Stimulated activated CD8-positive, alpha-beta memory T cell treated with anti-CD3 and anti-CD28 coated beads, Interleukin-12 subunit alpha, Interleukin-12 subunit beta, amount 100 ng/mL, for 1 hour (primary cell): Measurements from ENCODE around the gene BCL11B.
A peak's percentile ranks its signal among the peaks of the same experiment; 100 is the strongest.

Experiments
- DNase-seq: peaks from one replicate; pipeline ENCODE4 v3.0.0-alpha.2; 2020; ENCODE audit warnings: low read depth

The BCL11B gene

GRCh38 chr14:99267837-99268781 lies 3.9 kb downstream of the BCL11B start:
- no peak for DNase-seq

- no peak for DNase-seq
Observed at GRCh38 chr14:99267381-99267780, 4.6 kb downstream of the BCL11B start.

DNA sequence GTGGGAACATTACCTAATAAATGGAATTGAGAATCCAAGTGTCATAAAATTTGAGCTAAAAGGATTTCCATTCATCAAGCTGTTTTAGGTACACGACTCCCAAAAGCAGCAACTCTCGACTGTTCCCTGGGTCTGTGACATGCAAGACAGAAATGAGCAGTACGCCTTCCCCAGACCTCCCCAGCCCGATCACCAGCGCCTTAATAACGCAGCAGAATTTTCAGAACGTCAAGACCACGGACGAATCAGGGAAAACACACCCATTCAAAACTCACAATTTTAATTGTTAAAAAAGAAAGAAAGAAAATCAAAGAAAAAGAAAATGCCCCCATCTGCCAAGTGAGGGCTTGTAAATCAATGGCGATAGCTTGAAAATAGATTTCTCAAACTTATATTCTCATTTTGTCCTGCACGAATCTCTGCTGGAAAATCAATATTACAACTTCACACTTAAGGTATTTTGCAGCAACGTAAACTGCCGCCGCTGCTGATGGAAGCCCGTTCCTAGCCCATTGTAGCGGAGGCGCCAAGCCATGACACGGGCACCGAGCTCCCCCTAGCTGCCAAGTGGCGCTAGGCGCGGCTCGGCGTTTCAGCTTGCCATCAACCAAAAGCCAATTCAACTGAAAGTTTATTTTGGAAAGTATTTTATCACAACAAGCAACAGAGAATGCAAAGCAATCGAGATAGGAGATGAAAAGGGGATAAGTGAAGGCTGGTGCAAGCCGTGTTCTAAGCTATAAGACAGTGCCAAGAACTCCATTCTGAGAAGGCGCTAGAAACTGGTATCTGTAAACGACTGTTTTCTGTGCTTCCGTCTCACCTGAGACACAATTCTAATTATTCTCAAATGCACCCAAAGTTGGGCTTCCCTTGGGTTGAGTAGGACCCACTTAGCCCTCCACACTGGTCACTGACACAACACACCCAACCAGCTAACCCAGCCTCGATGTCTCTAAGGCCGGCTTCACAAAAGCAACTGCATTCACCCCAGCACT lies 5.5 kb downstream of the BCL11B start:
- peak; percentile 80 for DNase-seq

DNA sequence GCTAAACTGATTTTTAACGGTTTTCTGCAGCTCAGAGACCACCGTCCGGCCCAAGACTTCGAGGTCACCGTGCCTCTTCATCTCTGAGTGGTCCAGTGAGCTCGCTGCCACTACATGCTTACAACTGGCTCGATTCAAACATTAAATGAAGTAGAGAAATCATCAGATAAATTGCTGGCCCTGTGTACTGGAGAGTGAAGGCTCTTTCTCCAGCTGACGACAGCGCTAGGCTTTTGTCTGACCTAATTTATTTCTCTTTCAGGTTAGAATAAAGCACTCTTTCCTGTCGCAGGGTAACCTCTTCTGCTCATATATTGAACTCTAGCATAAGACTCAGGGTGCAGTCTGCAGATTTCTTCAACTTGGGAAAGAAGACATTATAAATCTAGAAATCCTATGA lies 6.4 kb downstream of the BCL11B start:
- DNase-seq, result no peak

DNA sequence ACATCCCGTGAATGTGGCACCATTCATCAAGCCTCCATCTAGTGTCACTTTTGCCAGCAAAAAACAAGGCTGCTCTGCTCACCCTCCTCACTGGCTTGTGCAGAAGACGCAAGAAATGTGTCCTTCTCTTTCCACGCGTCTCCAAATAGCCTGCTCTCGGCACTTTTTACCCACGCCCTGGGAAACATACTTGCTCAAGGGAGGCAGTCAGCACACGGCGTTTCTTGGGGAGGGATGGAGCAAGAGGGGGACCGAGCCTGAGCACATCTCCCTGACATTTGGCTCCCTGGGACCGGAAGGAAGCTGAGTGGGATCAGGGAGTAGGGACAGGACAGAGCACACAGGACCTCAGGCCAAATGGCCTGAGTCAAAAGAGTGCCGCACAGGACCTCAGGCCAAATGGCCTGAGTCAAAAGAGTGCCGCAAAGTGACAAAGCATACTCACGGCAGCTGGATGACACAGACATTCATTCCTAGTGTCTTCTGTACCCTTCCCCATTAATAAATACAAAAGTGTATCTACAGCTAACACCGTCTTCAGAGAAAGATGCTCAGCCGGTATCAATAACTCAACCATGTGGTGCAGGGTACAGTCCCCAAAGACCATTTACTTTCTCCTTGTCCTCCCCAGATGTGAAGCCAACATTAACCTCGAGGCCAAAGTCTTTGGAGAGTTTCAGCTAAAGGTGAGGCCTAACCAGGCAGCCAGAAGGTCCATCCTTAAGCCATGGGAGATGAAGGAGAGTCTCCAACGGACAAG lies 7.1 kb downstream of the BCL11B start:
- no peak for DNase-seq

DNA sequence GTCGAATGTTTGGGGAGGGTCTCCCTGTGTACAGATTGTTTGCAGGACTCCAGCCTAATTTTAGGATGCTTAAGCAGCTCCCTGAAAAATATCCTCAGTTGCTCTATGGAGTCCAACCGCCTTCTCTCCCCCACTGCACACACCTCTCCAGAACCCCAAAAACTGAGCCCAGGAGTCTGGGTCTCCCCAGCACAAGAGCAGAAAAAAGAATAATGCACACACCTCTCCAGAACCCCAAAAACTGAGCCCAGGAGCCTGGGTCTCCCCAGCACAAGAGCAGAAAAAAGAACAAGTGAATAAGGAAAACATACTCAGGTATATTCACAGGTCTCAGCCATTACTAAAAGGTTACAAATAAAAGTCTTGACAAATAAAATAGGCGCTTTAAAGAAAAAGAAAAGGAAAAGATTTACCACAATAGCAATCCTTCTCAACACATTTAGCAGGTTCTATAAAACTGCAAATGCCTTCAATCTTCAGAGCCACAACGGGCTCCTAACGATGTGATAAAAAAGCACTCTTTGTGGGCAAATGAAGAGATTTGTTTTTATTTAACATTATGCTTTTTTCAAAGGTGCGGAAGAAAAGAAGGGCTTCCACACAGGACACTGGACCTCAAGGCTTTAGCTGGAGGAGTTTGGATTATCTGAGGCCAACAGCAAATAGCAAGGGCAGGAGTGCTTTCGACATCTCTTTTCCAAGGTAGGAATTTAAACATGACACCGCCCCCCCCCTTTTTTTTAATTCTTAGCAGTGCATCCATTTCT lies 8.2 kb downstream of the BCL11B start:
- no peak for DNase-seq

DNA sequence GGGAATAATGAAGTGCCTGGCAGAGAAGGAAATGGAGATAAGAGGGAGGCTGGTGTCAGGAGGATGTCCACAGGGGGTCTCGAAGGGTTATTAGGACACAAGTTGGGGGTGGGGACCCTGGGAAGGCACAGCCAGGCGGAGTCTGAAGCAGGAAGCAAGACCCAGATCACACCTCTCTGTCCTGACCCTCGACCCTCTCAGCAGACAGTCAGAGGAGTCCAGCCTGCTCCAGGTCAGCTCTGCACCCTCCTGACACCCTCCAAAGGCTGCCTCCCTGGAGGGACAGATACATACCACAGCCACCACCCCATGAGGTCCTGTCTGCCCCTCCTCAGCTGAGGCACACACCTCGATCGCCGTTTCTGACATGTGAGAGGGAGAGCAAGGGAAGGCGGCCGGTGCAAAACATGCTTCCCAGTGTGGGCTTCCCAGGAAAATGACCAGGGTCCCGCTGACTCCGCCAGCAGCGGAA lies 9.0 kb downstream of the BCL11B start:
- no peak for DNase-seq

DNA sequence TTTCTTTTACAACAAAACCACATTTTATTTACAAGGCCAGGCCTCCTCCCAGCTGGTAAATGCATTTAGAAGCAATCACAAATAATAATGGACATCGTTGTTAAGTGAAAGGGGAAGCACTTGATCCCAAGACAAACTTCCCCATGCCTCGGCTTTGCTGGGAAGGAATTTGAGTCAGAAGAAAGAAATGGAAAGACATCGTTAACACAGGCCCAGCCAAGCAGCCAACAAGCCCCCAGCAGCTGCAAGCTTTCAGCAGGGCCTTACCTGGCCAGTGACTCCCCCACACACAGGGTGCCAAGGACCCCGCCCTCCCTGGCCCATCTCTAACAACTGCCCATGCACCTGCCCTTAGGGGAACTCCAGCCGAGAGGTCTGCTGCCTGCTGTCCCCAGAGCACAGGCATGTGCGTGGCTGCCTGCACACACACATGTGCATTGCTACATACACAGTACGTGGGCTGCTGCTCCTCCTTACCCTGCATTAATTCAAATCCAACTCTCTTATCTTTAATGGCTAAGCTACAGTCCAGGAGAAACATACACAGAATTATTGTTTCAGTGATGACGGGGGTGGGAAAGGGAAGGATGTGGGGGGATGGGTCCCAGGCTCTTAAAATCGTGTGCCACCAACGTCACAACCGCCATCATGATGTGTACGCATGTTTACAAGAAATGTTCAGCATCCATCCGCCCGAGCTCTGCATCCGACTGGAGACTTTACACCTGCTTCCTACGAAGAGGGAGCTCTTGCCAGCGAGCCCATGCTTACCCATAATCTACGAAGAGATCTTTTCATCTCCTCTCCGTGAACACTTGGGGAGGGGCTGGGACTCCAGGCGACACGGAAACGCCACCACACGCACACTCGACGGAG lies 9.8 kb downstream of the BCL11B start:
- peak; percentile 50 for DNase-seq

DNA sequence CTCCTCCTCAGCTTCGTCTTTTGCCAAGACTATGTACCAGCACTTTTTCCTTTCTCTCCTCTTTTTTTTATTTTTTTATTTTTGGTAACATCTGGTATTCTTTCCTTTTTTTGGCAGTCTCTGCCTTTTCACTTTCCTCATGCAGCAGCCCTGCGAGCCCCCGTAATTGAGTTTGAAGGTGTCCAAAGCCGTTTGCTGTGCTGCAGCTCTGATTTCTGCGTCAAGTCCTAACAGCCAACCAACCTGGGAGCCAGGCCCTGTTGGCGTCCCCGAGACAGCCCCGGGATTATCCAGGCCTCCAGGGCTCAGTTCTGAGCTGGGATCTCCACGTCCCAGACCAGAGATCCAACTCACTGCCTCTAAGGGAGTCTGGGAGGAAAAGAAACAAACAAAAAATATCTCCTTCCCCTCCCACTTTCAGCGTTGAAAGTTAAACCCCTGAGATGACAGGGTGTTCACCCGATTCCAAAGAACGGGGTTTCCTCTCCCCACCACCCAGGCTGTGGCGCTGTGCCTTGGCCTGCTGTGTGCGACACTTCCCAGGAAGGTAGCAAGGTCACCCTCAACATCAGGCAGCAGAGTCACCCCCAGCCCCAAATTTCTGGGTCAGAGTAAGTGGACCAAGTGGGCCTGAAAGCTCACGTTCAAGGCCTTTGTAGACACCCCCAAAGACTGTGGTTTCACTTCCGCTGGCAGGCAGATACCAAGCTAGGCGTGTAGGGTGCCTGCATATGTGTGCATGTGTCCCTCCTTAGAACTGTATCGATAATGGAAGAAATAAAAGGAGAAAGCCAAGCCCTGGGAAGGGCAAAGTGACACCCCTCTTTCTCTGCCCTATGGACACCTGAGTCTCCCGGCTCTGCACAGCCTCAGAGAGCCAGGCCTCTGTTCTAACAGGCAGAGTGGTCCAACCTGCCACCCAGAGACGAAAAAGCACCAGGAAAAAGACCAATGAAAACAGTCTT lies 11.1 kb downstream of the BCL11B start:
- no peak for DNase-seq

DNA sequence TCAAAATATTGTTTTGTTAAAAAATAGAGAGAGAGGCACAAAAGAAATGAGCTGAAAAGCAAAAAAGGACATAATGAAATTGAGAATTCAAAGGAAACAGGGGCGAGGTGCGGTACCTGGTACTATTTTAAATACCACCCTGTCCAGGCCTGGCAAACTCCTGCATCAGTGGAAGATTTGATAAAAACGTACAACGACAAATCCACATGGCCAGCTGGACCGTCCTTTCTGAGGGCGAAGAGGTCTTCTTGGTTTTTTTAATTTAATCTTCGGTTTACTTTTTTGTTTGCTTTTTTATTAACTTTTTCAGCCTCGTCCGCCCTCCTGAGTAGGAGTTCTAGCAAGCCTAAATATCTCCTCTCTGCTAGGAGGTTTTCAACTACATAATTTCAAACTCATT lies 11.9 kb downstream of the BCL11B start:
- no peak for DNase-seq

- no peak for DNase-seq
Observed at GRCh38 chr14:99258876-99259726, 12.9 kb downstream of the BCL11B start.

- DNase-seq, result no peak
Observed at GRCh38 chr14:99258341-99258861, 13.6 kb downstream of the BCL11B start.

GRCh38 chr14:99257673-99258221 lies 14.2 kb downstream of the BCL11B start:
- DNase-seq, result no peak

DNA sequence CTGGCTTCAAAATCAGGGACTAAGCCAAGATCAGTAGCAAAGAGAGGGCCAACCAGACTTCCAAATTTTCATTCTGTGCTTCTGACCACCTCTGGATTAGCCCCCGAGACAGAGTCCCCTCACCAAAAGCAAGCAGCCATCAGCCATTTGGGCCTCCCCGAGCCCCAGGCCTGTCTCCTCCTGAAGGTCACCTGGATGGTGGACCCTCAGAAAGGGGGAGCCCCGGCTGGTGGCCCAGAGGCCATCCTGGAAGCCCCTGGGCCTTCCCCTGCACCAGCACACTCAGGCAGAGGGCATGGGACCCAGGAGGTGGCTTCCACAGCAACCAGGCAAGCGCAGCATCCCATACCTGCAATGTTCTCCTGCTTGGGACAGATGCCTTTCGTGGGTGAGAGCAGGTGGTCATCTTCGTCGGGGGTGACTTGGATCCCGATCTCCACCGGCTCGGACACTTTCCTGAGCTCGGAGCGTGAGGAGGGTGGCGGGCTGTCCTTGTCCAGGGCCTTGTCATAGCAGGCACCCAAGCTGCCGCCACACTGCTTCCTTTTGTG lies 14.8 kb downstream of the BCL11B start:
- DNase-seq, result no peak

GRCh38 chr14:99256483-99256874 lies 15.5 kb downstream of the BCL11B start:
- DNase-seq, result no peak

DNA sequence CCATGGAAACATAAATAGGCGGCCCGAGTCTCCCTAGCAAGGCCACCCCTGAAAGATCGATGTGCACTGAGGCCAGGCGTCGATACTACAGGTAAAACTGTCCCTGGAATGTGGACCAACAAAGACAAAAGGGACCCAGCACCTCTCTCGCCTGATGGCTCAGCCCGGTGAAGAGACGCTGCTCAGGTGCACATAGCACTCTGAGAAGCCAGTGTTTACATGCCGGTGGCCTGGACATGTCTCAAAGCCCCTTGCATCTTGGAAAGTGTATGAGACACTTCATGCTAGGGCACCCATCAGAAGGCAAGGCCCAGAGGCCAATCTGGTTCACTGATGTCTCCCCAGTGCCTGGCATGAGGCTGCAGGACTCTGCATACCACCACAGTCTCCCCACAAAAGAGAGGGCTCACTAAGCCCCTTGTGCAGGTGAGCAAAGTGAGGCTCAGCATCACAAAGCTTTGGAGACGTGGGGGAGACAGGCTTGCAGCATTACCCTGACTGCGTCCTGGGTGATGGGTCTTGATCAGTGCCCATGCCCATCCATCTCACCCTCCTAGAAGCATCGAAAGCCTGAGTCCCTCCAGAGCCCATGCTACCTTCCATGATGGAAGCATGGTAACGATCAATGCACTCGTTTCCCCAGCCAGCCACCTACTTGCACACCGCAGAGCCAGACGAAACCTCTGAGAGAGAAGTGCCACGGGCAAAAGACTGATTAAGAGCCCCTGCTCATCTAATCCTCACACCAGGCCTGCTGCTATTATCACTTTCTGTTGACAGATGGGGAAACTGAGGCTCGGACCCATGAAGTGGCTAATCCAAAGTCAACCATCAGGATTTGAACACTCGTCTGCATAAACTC lies 16.1 kb downstream of the BCL11B start:
- no peak for DNase-seq
